ENCODE results near the gene SUN2.

GRCh38 chr22:38715852-38716251 is 39.9 kb downstream of the SUN2 start:
- TF ChIP-seq CTCF (conservative IDR thresholded peaks at IDR 0.05) (no peak), EZH2 (IDR thresholded peaks at IDR 0.05; ENCODE audit: low read depth) (no peak)

All from PC-9 (cell line).